HepG2 (cell line): Measurements from ENCODE around the gene YIPF4. TPM values are rescaled to one million over a fixed set of nuclear protein-coding genes. Genes with fewer than 3 reads are reported as not detected.
A peak's percentile ranks its signal among the peaks of the same experiment; 100 is the strongest.

Experiments
- HIVEP1 ChIP-seq: sonication (generic); formaldehyde crosslinking; IDR thresholded peaks from 2 replicates; pipeline ENCODE4 v1.4.0; 2020; ENCODE audit warnings: mild to moderate bottlenecking, missing genetic modification reagents
- IKZF1 ChIP-seq: fragments of 450-650 bp; IDR thresholded peaks from 2 replicates; pipeline ENCODE4 v1.7.1; 2016
- KDM5A ChIP-seq: fragments of 200-600 bp; sonication (generic); IDR thresholded peaks from 2 replicates; pipeline ENCODE4 v1.7.0; 2018; ENCODE audit warnings: antibody characterized with exemption, mild to moderate bottlenecking, low read length, borderline replicate concordance
- KLF9 ChIP-seq: IDR thresholded peaks from 2 replicates; pipeline ENCODE4 v1.6.1; 2016; ENCODE audit warnings: low read depth
- MED13 ChIP-seq: sonication (generic); formaldehyde crosslinking; IDR thresholded peaks from 2 replicates; pipeline ENCODE4 v1.5.0; 2020; ENCODE audit warnings: missing genetic modification reagents
- PCBP2 ChIP-seq: fragments of 200-400 bp; formaldehyde crosslinking; optimal IDR thresholded peaks from 2 replicates; pipeline ENCODE3; 2018; ENCODE audit warnings: low read length, low read depth; ENCODE audit not compliant: poor library complexity, severe bottlenecking
- REL ChIP-seq: sonication (generic); formaldehyde crosslinking; conservative IDR thresholded peaks from 2 replicates; pipeline ENCODE4 v1.8.0; 2022; ENCODE audit warnings: mild to moderate bottlenecking, missing genetic modification reagents, moderate library complexity
- SMYD3 ChIP-seq: sonication (generic); formaldehyde crosslinking; IDR thresholded peaks from 2 replicates; pipeline ENCODE4 v1.8.1; 2023; ENCODE audit warnings: mild to moderate bottlenecking, missing genetic modification reagents
- ZBTB20 ChIP-seq: sonication (generic); formaldehyde crosslinking; IDR thresholded peaks from 2 replicates; pipeline ENCODE4 v1.8.1; 2023; ENCODE audit warnings: missing genetic modification reagents, low read depth, mild to moderate bottlenecking, borderline replicate concordance
- ZNF552 ChIP-seq: sonication (generic); formaldehyde crosslinking; IDR thresholded peaks from 2 replicates; pipeline ENCODE4 v1.9.0; 2022; ENCODE audit warnings: missing genetic modification reagents, mild to moderate bottlenecking, borderline replicate concordance
- ZNF570 ChIP-seq: sonication (generic); formaldehyde crosslinking; IDR thresholded peaks from 2 replicates; pipeline ENCODE4 v1.4.0; 2020; ENCODE audit warnings: mild to moderate bottlenecking, missing genetic modification reagents, borderline replicate concordance
- ZNF678 ChIP-seq: sonication (generic); formaldehyde crosslinking; IDR thresholded peaks from 2 replicates; pipeline ENCODE4 v1.4.0; 2020; ENCODE audit warnings: mild to moderate bottlenecking, missing genetic modification reagents
- ZNF746 ChIP-seq: sonication (generic); formaldehyde crosslinking; IDR thresholded peaks from 2 replicates; pipeline ENCODE4 v1.8.0; 2022; ENCODE audit warnings: mild to moderate bottlenecking, missing genetic modification reagents
- ZNF75D ChIP-seq: sonication (generic); formaldehyde crosslinking; IDR thresholded peaks from 2 replicates; pipeline ENCODE4 v1.8.1; 2023; ENCODE audit warnings: missing genetic modification reagents, mild to moderate bottlenecking, borderline replicate concordance
- ZNF780A ChIP-seq: sonication (generic); formaldehyde crosslinking; IDR thresholded peaks from 2 replicates; pipeline ENCODE4 v1.8.0; 2022; ENCODE audit warnings: mild to moderate bottlenecking, missing genetic modification reagents, moderate library complexity
- ZZZ3 ChIP-seq: sonication (generic); formaldehyde crosslinking; IDR thresholded peaks from 2 replicates; pipeline ENCODE4 v1.4.0; 2020; ENCODE audit warnings: missing genetic modification reagents, mild to moderate bottlenecking, borderline replicate concordance
- polyA plus RNA-seq, 8 experiments: library from polyadenylated mRNA; depleted of rRNA in 3 of 8; stranded (reverse) in 7 of 8; unstranded in 1 of 8; fragments of >200 nt; fragmentation: Illumina TruSeq in 4 of 8; extraction: Trizol in 4 of 8; gene quantifications; 2 replicates each; pipeline versions ENCODE4 v1.2.1 to v1.2.3, GENCODE V29; 2011 to 2016; ENCODE audit warnings: low read depth in 4 of 8, missing spikeins in 1 of 8, mixed read lengths in 1 of 8; ENCODE audit not compliant: insufficient read depth in 1 of 8
- total RNA-seq, 5 experiments: library from RNA; depleted of rRNA; stranded (reverse); fragments of >200 nt; fragmentation: Illumina TruSeq; extraction: Trizol; gene quantifications; 2 replicates each; pipeline ENCODE4 v1.2.3, GENCODE V29; 2016; ENCODE audit warnings: low read depth in 1 of 5
- TF ChIP-seq, protein P1 (sequence below), 2 experiments: IDR thresholded peaks; 2 replicates each; pipeline ENCODE4 v1.6.1; 2011 to 2012; ENCODE audit warnings: low read length in 2 of 2, borderline replicate concordance in 1 of 2, low read depth in 1 of 2, mild to moderate bottlenecking in 1 of 2, moderate library complexity in 1 of 2
- TF ChIP-seq, protein P2 (sequence below): IDR thresholded peaks from 2 replicates; pipeline ENCODE4 v1.6.1; 2012; ENCODE audit warnings: inconsistent platforms
- TF ChIP-seq, protein P3 (sequence below): sonication (generic); formaldehyde crosslinking; IDR thresholded peaks from 2 replicates; pipeline ENCODE4 v1.5.1; 2020; ENCODE audit warnings: missing genetic modification reagents, mild to moderate bottlenecking, borderline replicate concordance
- TF ChIP-seq, protein P4 (sequence below): sonication (generic); formaldehyde crosslinking; IDR thresholded peaks from 2 replicates; pipeline ENCODE4 v1.4.0; 2020; ENCODE audit warnings: low read depth, missing genetic modification reagents

YIPF4 gene
- total and polyA plus RNA-seq, 2 of the 13 experiments (the other 11 are each of a cell fraction or from before 2014, with no cell fraction given): 19.0 to 43.9 TPM

DNA sequence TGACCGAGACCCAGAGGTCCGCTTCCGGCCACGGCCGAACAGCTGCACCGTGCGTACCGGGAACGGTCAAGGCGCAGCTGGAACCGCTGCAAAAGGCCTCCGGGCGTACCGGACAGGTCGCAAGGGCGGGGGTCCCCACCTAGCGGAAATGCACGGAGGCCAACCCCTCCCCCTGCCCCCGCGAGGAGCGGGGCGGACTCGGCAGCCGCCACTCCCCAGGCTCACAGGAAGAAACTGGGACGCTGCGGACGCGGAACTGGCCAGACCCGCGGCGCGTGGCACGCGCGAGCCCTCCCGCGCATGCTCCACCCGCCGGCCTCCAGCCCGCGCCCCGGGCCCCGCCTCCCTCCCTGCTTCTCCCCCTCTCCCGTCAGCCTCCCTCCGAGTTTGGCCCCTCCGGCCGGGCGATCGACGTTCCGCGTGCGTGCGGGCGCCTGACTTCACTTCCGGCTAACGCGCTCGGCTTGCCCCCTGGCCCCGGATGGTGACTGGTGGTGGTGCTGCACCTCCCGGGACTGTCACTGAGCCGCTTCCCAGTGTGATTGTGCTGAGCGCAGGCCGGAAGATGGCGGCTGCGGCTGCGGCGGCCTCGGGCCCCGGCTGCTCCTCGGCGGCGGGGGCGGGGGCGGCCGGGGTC lies 79.1 kb downstream of the YIPF4 start, which contains the start of gene BIRC6 (continued):
- TF ChIP-seq, protein P1, sequence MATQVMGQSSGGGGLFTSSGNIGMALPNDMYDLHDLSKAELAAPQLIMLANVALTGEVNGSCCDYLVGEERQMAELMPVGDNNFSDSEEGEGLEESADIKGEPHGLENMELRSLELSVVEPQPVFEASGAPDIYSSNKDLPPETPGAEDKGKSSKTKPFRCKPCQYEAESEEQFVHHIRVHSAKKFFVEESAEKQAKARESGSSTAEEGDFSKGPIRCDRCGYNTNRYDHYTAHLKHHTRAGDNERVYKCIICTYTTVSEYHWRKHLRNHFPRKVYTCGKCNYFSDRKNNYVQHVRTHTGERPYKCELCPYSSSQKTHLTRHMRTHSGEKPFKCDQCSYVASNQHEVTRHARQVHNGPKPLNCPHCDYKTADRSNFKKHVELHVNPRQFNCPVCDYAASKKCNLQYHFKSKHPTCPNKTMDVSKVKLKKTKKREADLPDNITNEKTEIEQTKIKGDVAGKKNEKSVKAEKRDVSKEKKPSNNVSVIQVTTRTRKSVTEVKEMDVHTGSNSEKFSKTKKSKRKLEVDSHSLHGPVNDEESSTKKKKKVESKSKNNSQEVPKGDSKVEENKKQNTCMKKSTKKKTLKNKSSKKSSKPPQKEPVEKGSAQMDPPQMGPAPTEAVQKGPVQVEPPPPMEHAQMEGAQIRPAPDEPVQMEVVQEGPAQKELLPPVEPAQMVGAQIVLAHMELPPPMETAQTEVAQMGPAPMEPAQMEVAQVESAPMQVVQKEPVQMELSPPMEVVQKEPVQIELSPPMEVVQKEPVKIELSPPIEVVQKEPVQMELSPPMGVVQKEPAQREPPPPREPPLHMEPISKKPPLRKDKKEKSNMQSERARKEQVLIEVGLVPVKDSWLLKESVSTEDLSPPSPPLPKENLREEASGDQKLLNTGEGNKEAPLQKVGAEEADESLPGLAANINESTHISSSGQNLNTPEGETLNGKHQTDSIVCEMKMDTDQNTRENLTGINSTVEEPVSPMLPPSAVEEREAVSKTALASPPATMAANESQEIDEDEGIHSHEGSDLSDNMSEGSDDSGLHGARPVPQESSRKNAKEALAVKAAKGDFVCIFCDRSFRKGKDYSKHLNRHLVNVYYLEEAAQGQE (IDR thresholded peaks at IDR 0.05; ENCODE audit: borderline replicate concordance in 1 of 2, low read depth in 1 of 2, low read length in 2 of 2): peak in 1 of 2 experiments; percentile 69; a peak in 1 of 4 replicates
- TF ChIP-seq ZZZ3: peak; percentile 75
- no peak for TF ChIP-seq PCBP2
- no peak for TF ChIP-seq MED13
- no peak for TF ChIP-seq KDM5A
- TF ChIP-seq KLF9: no peak
- TF ChIP-seq ZNF570 (CRISPR knock-in tag): no peak
- peak; percentile 73 for TF ChIP-seq ZNF552
- TF ChIP-seq ZBTB20 (CRISPR knock-in tag): peak; percentile 92
- peak; percentile 56 for TF ChIP-seq ZNF746
- TF ChIP-seq, protein P2, sequence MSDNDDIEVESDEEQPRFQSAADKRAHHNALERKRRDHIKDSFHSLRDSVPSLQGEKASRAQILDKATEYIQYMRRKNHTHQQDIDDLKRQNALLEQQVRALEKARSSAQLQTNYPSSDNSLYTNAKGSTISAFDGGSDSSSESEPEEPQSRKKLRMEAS: peak; percentile 95
- peak; percentile 74; the same call in 1 of the 2 replicates for TF ChIP-seq ZNF780A
- TF ChIP-seq ZNF678: peak; percentile 89; the same call in 1 of the 2 replicates
- TF ChIP-seq IKZF1: no peak
- TF ChIP-seq, protein P3, sequence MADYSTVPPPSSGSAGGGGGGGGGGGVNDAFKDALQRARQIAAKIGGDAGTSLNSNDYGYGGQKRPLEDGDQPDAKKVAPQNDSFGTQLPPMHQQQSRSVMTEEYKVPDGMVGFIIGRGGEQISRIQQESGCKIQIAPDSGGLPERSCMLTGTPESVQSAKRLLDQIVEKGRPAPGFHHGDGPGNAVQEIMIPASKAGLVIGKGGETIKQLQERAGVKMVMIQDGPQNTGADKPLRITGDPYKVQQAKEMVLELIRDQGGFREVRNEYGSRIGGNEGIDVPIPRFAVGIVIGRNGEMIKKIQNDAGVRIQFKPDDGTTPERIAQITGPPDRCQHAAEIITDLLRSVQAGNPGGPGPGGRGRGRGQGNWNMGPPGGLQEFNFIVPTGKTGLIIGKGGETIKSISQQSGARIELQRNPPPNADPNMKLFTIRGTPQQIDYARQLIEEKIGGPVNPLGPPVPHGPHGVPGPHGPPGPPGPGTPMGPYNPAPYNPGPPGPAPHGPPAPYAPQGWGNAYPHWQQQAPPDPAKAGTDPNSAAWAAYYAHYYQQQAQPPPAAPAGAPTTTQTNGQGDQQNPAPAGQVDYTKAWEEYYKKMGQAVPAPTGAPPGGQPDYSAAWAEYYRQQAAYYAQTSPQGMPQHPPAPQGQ: peak; percentile 96; the same call in 1 of the 2 replicates
- no peak for TF ChIP-seq ZNF75D (CRISPR knock-in tag)
- TF ChIP-seq, protein P4, sequence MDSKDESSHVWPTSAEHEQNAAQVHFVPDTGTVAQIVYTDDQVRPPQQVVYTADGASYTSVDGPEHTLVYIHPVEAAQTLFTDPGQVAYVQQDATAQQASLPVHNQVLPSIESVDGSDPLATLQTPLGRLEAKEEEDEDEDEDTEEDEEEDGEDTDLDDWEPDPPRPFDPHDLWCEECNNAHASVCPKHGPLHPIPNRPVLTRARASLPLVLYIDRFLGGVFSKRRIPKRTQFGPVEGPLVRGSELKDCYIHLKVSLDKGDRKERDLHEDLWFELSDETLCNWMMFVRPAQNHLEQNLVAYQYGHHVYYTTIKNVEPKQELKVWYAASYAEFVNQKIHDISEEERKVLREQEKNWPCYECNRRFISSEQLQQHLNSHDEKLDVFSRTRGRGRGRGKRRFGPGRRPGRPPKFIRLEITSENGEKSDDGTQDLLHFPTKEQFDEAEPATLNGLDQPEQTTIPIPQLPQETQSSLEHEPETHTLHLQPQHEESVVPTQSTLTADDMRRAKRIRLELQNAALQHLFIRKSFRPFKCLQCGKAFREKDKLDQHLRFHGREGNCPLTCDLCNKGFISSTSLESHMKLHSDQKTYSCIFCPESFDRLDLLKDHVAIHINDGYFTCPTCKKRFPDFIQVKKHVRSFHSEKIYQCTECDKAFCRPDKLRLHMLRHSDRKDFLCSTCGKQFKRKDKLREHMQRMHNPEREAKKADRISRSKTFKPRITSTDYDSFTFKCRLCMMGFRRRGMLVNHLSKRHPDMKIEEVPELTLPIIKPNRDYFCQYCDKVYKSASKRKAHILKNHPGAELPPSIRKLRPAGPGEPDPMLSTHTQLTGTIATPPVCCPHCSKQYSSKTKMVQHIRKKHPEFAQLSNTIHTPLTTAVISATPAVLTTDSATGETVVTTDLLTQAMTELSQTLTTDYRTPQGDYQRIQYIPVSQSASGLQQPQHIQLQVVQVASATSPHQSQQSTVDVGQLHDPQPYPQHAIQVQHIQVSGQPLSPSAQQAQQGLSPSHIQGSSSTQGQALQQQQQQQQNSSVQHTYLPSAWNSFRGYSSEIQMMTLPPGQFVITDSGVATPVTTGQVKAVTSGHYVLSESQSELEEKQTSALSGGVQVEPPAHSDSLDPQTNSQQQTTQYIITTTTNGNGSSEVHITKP: peak; percentile 82
- TF ChIP-seq REL: peak; percentile 92
- TF ChIP-seq HIVEP1 (CRISPR knock-in tag): peak; percentile 96
- TF ChIP-seq SMYD3 (CRISPR knock-in tag): 0 out of 2 replicates have a peak, but pooled peaks have one; percentile 30
